NOMO-1 treated with dmso at 0.1 percent for 144 hours (cell line): Measurements from ENCODE around the gene FABP2.
A peak's percentile ranks its signal among the peaks of the same experiment; 100 is the strongest.
"Not testable (repeated sequence)": the region's sequence is repeated elsewhere in the genome, so short reads cannot be mapped to it uniquely, and the experiment has no call there.

ENCODE experiments used
- DNase-seq: peaks from one replicate; lab custom pipeline; 2025; ENCODE audit not compliant: unreplicated experiment; lab: John Stamatoyannopoulos, UW

The FABP2 gene

GRCh38 chr4:119313237-119313636 lies 8.7 kb downstream of the FABP2 start:
- peak; percentile 42 for DNase-seq

- no peak for DNase-seq
Observed at GRCh38 chr4:119310826-119311225, 11.1 kb downstream of the FABP2 start.

GRCh38 chr4:119307606-119308005 lies 14.3 kb downstream of the FABP2 start:
- DNase-seq = no peak

GRCh38 chr4:119304431-119304830 lies 17.5 kb downstream of the FABP2 start:
- no peak for DNase-seq

GRCh38 chr4:119303587-119304305 lies 18.2 kb downstream of the FABP2 start:
- DNase-seq = no peak

- no peak for DNase-seq
Observed at GRCh38 chr4:119302073-119302832, 19.7 kb downstream of the FABP2 start.

- DNase-seq = no peak
Observed at GRCh38 chr4:119300101-119300978, 21.6 kb downstream of the FABP2 start.

- DNase-seq = no peak
Observed at GRCh38 chr4:119299741-119300100, 22.2 kb downstream of the FABP2 start.

- no peak for DNase-seq
Observed at GRCh38 chr4:119299260-119299671, 22.7 kb downstream of the FABP2 start.

GRCh38 chr4:119297795-119298194 lies 24.1 kb downstream of the FABP2 start:
- no peak for DNase-seq

GRCh38 chr4:119296356-119296755 lies 25.6 kb downstream of the FABP2 start:
- no peak for DNase-seq

- no peak for DNase-seq
Observed at GRCh38 chr4:119290598-119290997, 31.3 kb downstream of the FABP2 start.

GRCh38 chr4:119289313-119289712 lies 32.6 kb downstream of the FABP2 start:
- DNase-seq = no peak

GRCh38 chr4:119286377-119287002 lies 35.4 kb downstream of the FABP2 start:
- no peak for DNase-seq

- no peak for DNase-seq
Observed at GRCh38 chr4:119284876-119285780, 36.8 kb downstream of the FABP2 start.

- no peak for DNase-seq
Observed at GRCh38 chr4:119281393-119281792, 40.5 kb downstream of the FABP2 start.

GRCh38 chr4:119279945-119280344 lies 42.0 kb downstream of the FABP2 start:
- not testable (repeated sequence) for DNase-seq

GRCh38 chr4:119279541-119279940 lies 42.4 kb downstream of the FABP2 start:
- DNase-seq = not testable (repeated sequence)

- no peak for DNase-seq
Observed at GRCh38 chr4:119271361-119272085, 50.4 kb downstream of the FABP2 start.
